Panc1 (cell line): ENCODE measurements around the gene ATP7B. TPM values are rescaled to one million over a fixed set of nuclear protein-coding genes. Genes with fewer than 3 reads are reported as not detected.

Experiments used
- ATAC-seq: fragments of 200-7000 bp; cut with Tn5 transposase; 2 replicates; pipeline ENCODE4 v1.9.1; 2020; ENCODE audit warnings: mild to moderate bottlenecking, moderate library complexity
- BruUV-seq: library from RNA; stranded (reverse); fragments of 400-500 nt; replicated peaks from 2 replicates; lab custom pipeline; 2021; lab: Mats Ljungman, UMichigan
- CTCF ChIA-PET: fragments of 300-600 bp; sonication (Branson Sonifier 250); formaldehyde crosslinking; loops from one replicate; lab custom pipeline; 2022; ENCODE audit warnings: antibody characterized with exemption; lab: Charles Lee
- POLR2A ChIA-PET: fragments of 300-600 bp; sonication (Branson Sonifier 250); formaldehyde crosslinking; loops from one replicate; lab custom pipeline; 2022; ENCODE audit warnings: antibody characterized with exemption; lab: Charles Lee
- DNase-seq: peaks from one replicate; pipeline ENCODE4 v3.0.0-alpha.2; 2010; ENCODE audit warnings: low read depth, low spot score
- H3K27ac ChIP-seq: 2 replicates; pipeline ENCODE4 v1.5.1; 2011; ENCODE audit warnings: mild to moderate bottlenecking, low read length, inconsistent platforms
- H3K27me3 ChIP-seq: fragments of 200-500 bp; sonication (Bioruptor generic); 2 replicates; pipeline ENCODE4 v1.6.0; 2014; ENCODE audit warnings: low read length, inconsistent platforms; ENCODE audit not compliant: control insufficient read depth, insufficient read depth
- H3K36me3 ChIP-seq: fragments of 200-500 bp; sonication (Bioruptor generic); 2 replicates; pipeline ENCODE4 v1.5.1; 2014; ENCODE audit warnings: inconsistent platforms, mild to moderate bottlenecking, low read length, moderate library complexity; ENCODE audit not compliant: control insufficient read depth, insufficient read depth
- H3K4me1 ChIP-seq: 2 replicates; pipeline ENCODE4 v1.5.1; 2011; ENCODE audit warnings: inconsistent platforms, mild to moderate bottlenecking, low read length, moderate library complexity; ENCODE audit not compliant: control insufficient read depth, insufficient read depth
- H3K4me3 ChIP-seq, 2 experiments: 2 replicates each; pipeline ENCODE4 v1.5.1; 2011 to 2012; ENCODE audit warnings: low read depth in 2 of 2, low read length in 2 of 2, mild to moderate bottlenecking in 2 of 2, inconsistent platforms in 1 of 2, moderate library complexity in 1 of 2
- H3K9me3 ChIP-seq: fragments of 200-500 bp; sonication (Bioruptor generic); 2 replicates; pipeline ENCODE4 v1.5.1; 2014; ENCODE audit warnings: low read depth, mild to moderate bottlenecking, inconsistent platforms, low read length, moderate library complexity; ENCODE audit not compliant: control insufficient read depth, insufficient read depth
- CTCF ChIP-seq: fragments of 450-650 bp; IDR thresholded peaks from 2 replicates; pipeline ENCODE4 v1.5.1; 2017; ENCODE audit warnings: mild to moderate bottlenecking
- POLR2AphosphoS5 ChIP-seq: IDR thresholded peaks from 2 replicates; pipeline ENCODE4 v1.6.1; 2012; ENCODE audit warnings: mild to moderate bottlenecking, low read depth, low read length, moderate library complexity
- REST ChIP-seq, 2 experiments: IDR thresholded peaks; 2 replicates each; pipeline ENCODE4 v1.6.1; 2011 to 2012; ENCODE audit warnings: low read depth in 2 of 2, control low read depth in 1 of 2, low read length in 1 of 2, mild to moderate bottlenecking in 1 of 2, moderate library complexity in 1 of 2; ENCODE audit not compliant: insufficient read depth in 1 of 2
- SIN3A ChIP-seq: IDR thresholded peaks from 2 replicates; pipeline ENCODE4 v1.6.1; 2012; ENCODE audit warnings: low read depth, mild to moderate bottlenecking, low read length, moderate library complexity, borderline replicate concordance; ENCODE audit not compliant: insufficient read depth
- TCF7L2 ChIP-seq: IDR thresholded peaks from 2 replicates; pipeline ENCODE4 v1.6.1; 2011; ENCODE audit warnings: mild to moderate bottlenecking, low read depth, low read length, inconsistent platforms
- in situ Hi-C: cut with HindIII; loops from 2 replicates; pipeline ENCODE4 v1.10.0; 2016; ENCODE audit warnings: low sequenced_read_pairs, low pct_unique_long_range_greater_than_20kb
- intact Hi-C: fragments of 100-400 bp; cut with micrococcal nuclease; formaldehyde crosslinking; loops from one replicate; pipeline ENCODE4 v1.10.0; 2022; ENCODE audit not compliant: unreplicated experiment
- total RNA-seq: library from RNA; stranded (reverse); gene quantifications from one replicate; pipeline ENCODE4 v1.2.1, GENCODE V29; 2021; ENCODE audit not compliant: unreplicated experiment

The ATP7B gene
- total RNA-seq, 1 experiment from 2014 or later, result 19.6 TPM

GRCh38 chr13:51978796-51979556 is 32.3 kb downstream of the ATP7B start:
- ChIA-PET POLR2A (no interaction called here), CTCF (no interaction called here)
- H3K36me3 ChIP-seq, result no peaks in the 10 kb centered on the region
- in situ Hi-C loops, result no loop called here
- no peak for TF ChIP-seq SIN3A
- TF ChIP-seq REST (IDR thresholded peaks at IDR 0.05; ENCODE audit: insufficient read depth in 1 of 2, low read depth in 2 of 2, low read length in 1 of 2), result no peak
- no peak for TF ChIP-seq TCF7L2
- TF ChIP-seq POLR2AphosphoS5, result no peak
- TF ChIP-seq CTCF, result no peak
- no peaks in the 10 kb centered on the region for H3K9me3 ChIP-seq
- no peaks in the 10 kb centered on the region for H3K27me3 ChIP-seq
- ATAC-seq, result no peak
- no peak for DNase-seq
- no peak overlapping the region for H3K4me3 ChIP-seq
- intact Hi-C loops, result no loop called here
- no TSS peak for BruUV-seq
- H3K27ac ChIP-seq, result no peak overlapping the region
- peaks cover 9% of the 10 kb centered on the region for H3K4me1 ChIP-seq

- no peak overlapping the region for H3K4me3 ChIP-seq
- no peaks in the 10 kb centered on the region for H3K9me3 ChIP-seq
- no TSS peak for BruUV-seq
- no peak for TF ChIP-seq CTCF
- no peak for TF ChIP-seq REST (IDR thresholded peaks at IDR 0.05; ENCODE audit: insufficient read depth in 1 of 2, low read depth in 2 of 2, low read length in 1 of 2)
- intact Hi-C loops, result no loop called here
- no peak overlapping the region for H3K27ac ChIP-seq
- in situ Hi-C loops, result no loop called here
- ChIA-PET CTCF (interaction anchor here (0.6 kb wide), 1 partner anchor 18 kb away, joined by 4 read pairs; no protein-coding TSS in a partner anchor), POLR2A (no interaction called here)
- H3K36me3 ChIP-seq, result no peaks in the 10 kb centered on the region
- DNase-seq, result no peak
- H3K27me3 ChIP-seq, result no peaks in the 10 kb centered on the region
- H3K4me1 ChIP-seq, result peaks cover 9% of the 10 kb centered on the region
- ATAC-seq, result no peak
These were observed 33.6 kb downstream of the ATP7B start for GRCh38 chr13:51977625-51978024.
